Ishikawa (cell line): ENCODE results near the gene FAM25G.

ENCODE experiments used
- CREB1 ChIP-seq: IDR thresholded peaks from 2 replicates; pipeline ENCODE4 v1.6.1; 2012; ENCODE audit warnings: low read depth
- EGR1 ChIP-seq: IDR thresholded peaks from 2 replicates; pipeline ENCODE4 v1.6.1; 2012
- EP300 ChIP-seq: IDR thresholded peaks from 2 replicates; pipeline ENCODE4 v1.6.1; 2012; ENCODE audit warnings: borderline replicate concordance
- NFIC ChIP-seq: IDR thresholded peaks from 2 replicates; pipeline ENCODE4 v1.6.1; 2012
- TAF1 ChIP-seq: IDR thresholded peaks from 2 replicates; pipeline ENCODE4 v1.6.1; 2012; ENCODE audit warnings: low read depth, mild to moderate bottlenecking
- TCF12 ChIP-seq: IDR thresholded peaks from 2 replicates; pipeline ENCODE4 v1.6.1; 2012; ENCODE audit warnings: low read depth
- TEAD4 ChIP-seq: IDR thresholded peaks from 2 replicates; pipeline ENCODE4 v1.6.1; 2012
- YY1 ChIP-seq: IDR thresholded peaks from 2 replicates; pipeline ENCODE4 v1.6.1; 2012; ENCODE audit warnings: low read depth
- TF ChIP-seq, protein P1 (sequence below): IDR thresholded peaks from 2 replicates; pipeline ENCODE4 v1.6.1; 2012
- TF ChIP-seq, protein P2 (sequence below): IDR thresholded peaks from 2 replicates; pipeline ENCODE4 v1.6.1; 2012; ENCODE audit warnings: low read depth, mild to moderate bottlenecking

GRCh38 chr10:47449979-47450378, 41.5 kb downstream of the FAM25G start:
- TF ChIP-seq, protein P1, sequence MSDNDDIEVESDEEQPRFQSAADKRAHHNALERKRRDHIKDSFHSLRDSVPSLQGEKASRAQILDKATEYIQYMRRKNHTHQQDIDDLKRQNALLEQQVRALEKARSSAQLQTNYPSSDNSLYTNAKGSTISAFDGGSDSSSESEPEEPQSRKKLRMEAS: no peak
- TF ChIP-seq TEAD4 (no peak), YY1 (no peak), EP300 (no peak), TCF12 (no peak), TAF1 (no peak), NFIC (no peak), EGR1 (no peak), CREB1 (no peak)
- TF ChIP-seq, protein P2, sequence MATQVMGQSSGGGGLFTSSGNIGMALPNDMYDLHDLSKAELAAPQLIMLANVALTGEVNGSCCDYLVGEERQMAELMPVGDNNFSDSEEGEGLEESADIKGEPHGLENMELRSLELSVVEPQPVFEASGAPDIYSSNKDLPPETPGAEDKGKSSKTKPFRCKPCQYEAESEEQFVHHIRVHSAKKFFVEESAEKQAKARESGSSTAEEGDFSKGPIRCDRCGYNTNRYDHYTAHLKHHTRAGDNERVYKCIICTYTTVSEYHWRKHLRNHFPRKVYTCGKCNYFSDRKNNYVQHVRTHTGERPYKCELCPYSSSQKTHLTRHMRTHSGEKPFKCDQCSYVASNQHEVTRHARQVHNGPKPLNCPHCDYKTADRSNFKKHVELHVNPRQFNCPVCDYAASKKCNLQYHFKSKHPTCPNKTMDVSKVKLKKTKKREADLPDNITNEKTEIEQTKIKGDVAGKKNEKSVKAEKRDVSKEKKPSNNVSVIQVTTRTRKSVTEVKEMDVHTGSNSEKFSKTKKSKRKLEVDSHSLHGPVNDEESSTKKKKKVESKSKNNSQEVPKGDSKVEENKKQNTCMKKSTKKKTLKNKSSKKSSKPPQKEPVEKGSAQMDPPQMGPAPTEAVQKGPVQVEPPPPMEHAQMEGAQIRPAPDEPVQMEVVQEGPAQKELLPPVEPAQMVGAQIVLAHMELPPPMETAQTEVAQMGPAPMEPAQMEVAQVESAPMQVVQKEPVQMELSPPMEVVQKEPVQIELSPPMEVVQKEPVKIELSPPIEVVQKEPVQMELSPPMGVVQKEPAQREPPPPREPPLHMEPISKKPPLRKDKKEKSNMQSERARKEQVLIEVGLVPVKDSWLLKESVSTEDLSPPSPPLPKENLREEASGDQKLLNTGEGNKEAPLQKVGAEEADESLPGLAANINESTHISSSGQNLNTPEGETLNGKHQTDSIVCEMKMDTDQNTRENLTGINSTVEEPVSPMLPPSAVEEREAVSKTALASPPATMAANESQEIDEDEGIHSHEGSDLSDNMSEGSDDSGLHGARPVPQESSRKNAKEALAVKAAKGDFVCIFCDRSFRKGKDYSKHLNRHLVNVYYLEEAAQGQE: no peak
